ENCODE data around the gene MVB12A.

MVB12A gene

GRCh38 chr19:17393002-17393401 lies 26.8 kb upstream of the MVB12A start:
- Histone ChIP-seq H3K9me3 (ENCODE audit: control insufficient read depth, insufficient read depth, low read length) (no peaks in the 10 kb centered on the region), H3K9ac (ENCODE audit: low read depth, low read length) (no peak overlapping the region), H3K36me3 (ENCODE audit: control insufficient read depth, insufficient read depth, low read length) (no peaks in the 10 kb centered on the region), H3K4me1 (ENCODE audit: control insufficient read depth, insufficient read depth, low read length) (peaks cover 3% of the 10 kb centered on the region), H3K4me3 (ENCODE audit: low read depth, low read length) (no peak overlapping the region), H3K27me3 (ENCODE audit: control insufficient read depth, insufficient read depth, low read length) (peaks cover 8% of the 10 kb centered on the region)

- Histone ChIP-seq H3K4me3 (ENCODE audit: low read depth, low read length) (no peak within 1 kb of the TSS), H3K9me3 (ENCODE audit: control insufficient read depth, insufficient read depth, low read length) (no peaks in the 10 kb centered on the region), H3K4me1 (ENCODE audit: control insufficient read depth, insufficient read depth, low read length) (peaks cover 3% of the 10 kb centered on the region), H3K36me3 (ENCODE audit: control insufficient read depth, insufficient read depth, low read length) (peaks cover under 1% of the 10 kb centered on the region), H3K27me3 (ENCODE audit: control insufficient read depth, insufficient read depth, low read length) (peaks cover 8% of the 10 kb centered on the region), H3K9ac (ENCODE audit: low read depth, low read length) (no peak within 1 kb of the TSS)
Measured at GRCh38 chr19:17393914-17394313, 25.9 kb upstream of the MVB12A start, which contains the start of gene CCDC194. CCDC194 (minus strand) TSS chr19:17394196; CDS start chr19:17394158, 38 bp downstream.

GRCh38 chr19:17394891-17395415 lies 24.9 kb upstream of the MVB12A start:
- H3K4me3 ChIP-seq (ENCODE audit: low read depth, low read length) = no peak overlapping the region
- peaks cover 3% of the 10 kb centered on the region for H3K27me3 ChIP-seq (ENCODE audit: control insufficient read depth, insufficient read depth, low read length)
- H3K36me3 ChIP-seq (ENCODE audit: control insufficient read depth, insufficient read depth, low read length) = peaks cover 2% of the 10 kb centered on the region
- peak overlapping the region; percentile 8 for H3K9ac ChIP-seq (ENCODE audit: low read depth, low read length)
- H3K9me3 ChIP-seq (ENCODE audit: control insufficient read depth, insufficient read depth, low read length) = no peaks in the 10 kb centered on the region
- peaks cover 3% of the 10 kb centered on the region for H3K4me1 ChIP-seq (ENCODE audit: control insufficient read depth, insufficient read depth, low read length)

GRCh38 chr19:17398902-17399527 lies 20.8 kb upstream of the MVB12A start:
- H3K27me3 ChIP-seq (ENCODE audit: control insufficient read depth, insufficient read depth, low read length) = no peaks in the 10 kb centered on the region
- peaks cover 13% of the 10 kb centered on the region for H3K36me3 ChIP-seq (ENCODE audit: control insufficient read depth, insufficient read depth, low read length)
- H3K9me3 ChIP-seq (ENCODE audit: control insufficient read depth, insufficient read depth, low read length) = no peaks in the 10 kb centered on the region
- H3K9ac ChIP-seq (ENCODE audit: low read depth, low read length) = no peak overlapping the region
- H3K4me3 ChIP-seq (ENCODE audit: low read depth, low read length) = no peak overlapping the region
- peaks cover 3% of the 10 kb centered on the region for H3K4me1 ChIP-seq (ENCODE audit: control insufficient read depth, insufficient read depth, low read length)

- peaks cover 13% of the 10 kb centered on the region for H3K36me3 ChIP-seq (ENCODE audit: control insufficient read depth, insufficient read depth, low read length)
- peaks cover 3% of the 10 kb centered on the region for H3K4me1 ChIP-seq (ENCODE audit: control insufficient read depth, insufficient read depth, low read length)
Measured at GRCh38 chr19:17401628-17402027, 18.2 kb upstream of the MVB12A start.

GRCh38 chr19:17402982-17403855 lies 16.6 kb upstream of the MVB12A start:
- Histone ChIP-seq H3K27me3 (ENCODE audit: control insufficient read depth, insufficient read depth, low read length) (no peaks in the 10 kb centered on the region), H3K4me1 (ENCODE audit: control insufficient read depth, insufficient read depth, low read length) (peaks cover 3% of the 10 kb centered on the region), H3K4me3 (ENCODE audit: low read depth, low read length) (peak overlapping the region; percentile 68), H3K9me3 (ENCODE audit: control insufficient read depth, insufficient read depth, low read length) (no peaks in the 10 kb centered on the region), H3K9ac (ENCODE audit: low read depth, low read length) (no peak overlapping the region), H3K36me3 (ENCODE audit: control insufficient read depth, insufficient read depth, low read length) (peaks cover 13% of the 10 kb centered on the region)

More at GRCh38 chr19:17401628-17402027, 18.2 kb upstream of the MVB12A start:
- Histone ChIP-seq H3K4me3 (ENCODE audit: low read depth, low read length) (no peak overlapping the region), H3K9ac (ENCODE audit: low read depth, low read length) (no peak overlapping the region), H3K9me3 (ENCODE audit: control insufficient read depth, insufficient read depth, low read length) (no peaks in the 10 kb centered on the region), H3K27me3 (ENCODE audit: control insufficient read depth, insufficient read depth, low read length) (no peaks in the 10 kb centered on the region)

GRCh38 chr19:17404015-17404414 lies 15.8 kb upstream of the MVB12A start:
- H3K9ac ChIP-seq (ENCODE audit: low read depth, low read length) = peak overlapping the region; percentile 87
- no peaks in the 10 kb centered on the region for H3K9me3 ChIP-seq (ENCODE audit: control insufficient read depth, insufficient read depth, low read length)
- no peaks in the 10 kb centered on the region for H3K27me3 ChIP-seq (ENCODE audit: control insufficient read depth, insufficient read depth, low read length)
- H3K4me1 ChIP-seq (ENCODE audit: control insufficient read depth, insufficient read depth, low read length) = peaks cover 3% of the 10 kb centered on the region
- H3K4me3 ChIP-seq (ENCODE audit: low read depth, low read length) = peak overlapping the region; percentile 68
- H3K36me3 ChIP-seq (ENCODE audit: control insufficient read depth, insufficient read depth, low read length) = peaks cover 12% of the 10 kb centered on the region

GRCh38 chr19:17404621-17405249 lies 15.1 kb upstream of the MVB12A start:
- Histone ChIP-seq H3K4me1 (ENCODE audit: control insufficient read depth, insufficient read depth, low read length) (peaks cover 3% of the 10 kb centered on the region), H3K9ac (ENCODE audit: low read depth, low read length) (peak overlapping the region; percentile 87), H3K27me3 (ENCODE audit: control insufficient read depth, insufficient read depth, low read length) (no peaks in the 10 kb centered on the region), H3K4me3 (ENCODE audit: low read depth, low read length) (peak overlapping the region; percentile 68), H3K36me3 (ENCODE audit: control insufficient read depth, insufficient read depth, low read length) (peaks cover 11% of the 10 kb centered on the region), H3K9me3 (ENCODE audit: control insufficient read depth, insufficient read depth, low read length) (no peaks in the 10 kb centered on the region)

GRCh38 chr19:17405250-17406045 lies 14.4 kb upstream of the MVB12A start, which contains the start of gene BST2:
BST2 (minus strand) TSS chr19:17405630; CDS start chr19:17405575, 55 bp downstream.
- Histone ChIP-seq H3K9me3 (ENCODE audit: control insufficient read depth, insufficient read depth, low read length) (no peaks in the 10 kb centered on the region), H3K4me1 (ENCODE audit: control insufficient read depth, insufficient read depth, low read length) (peaks cover 3% of the 10 kb centered on the region), H3K36me3 (ENCODE audit: control insufficient read depth, insufficient read depth, low read length) (peaks cover 9% of the 10 kb centered on the region), H3K9ac (ENCODE audit: low read depth, low read length) (peak within 1 kb of the TSS; percentile 87), H3K4me3 (ENCODE audit: low read depth, low read length) (peak within 1 kb of the TSS; percentile 68), H3K27me3 (ENCODE audit: control insufficient read depth, insufficient read depth, low read length) (no peaks in the 10 kb centered on the region)

- peaks cover 9% of the 10 kb centered on the region for H3K36me3 ChIP-seq (ENCODE audit: control insufficient read depth, insufficient read depth, low read length)
- H3K27me3 ChIP-seq (ENCODE audit: control insufficient read depth, insufficient read depth, low read length) = no peaks in the 10 kb centered on the region
- no peaks in the 10 kb centered on the region for H3K9me3 ChIP-seq (ENCODE audit: control insufficient read depth, insufficient read depth, low read length)
- H3K4me1 ChIP-seq (ENCODE audit: control insufficient read depth, insufficient read depth, low read length) = peaks cover 3% of the 10 kb centered on the region
- peak overlapping the region; percentile 12 for H3K4me3 ChIP-seq (ENCODE audit: low read depth, low read length)
- H3K9ac ChIP-seq (ENCODE audit: low read depth, low read length) = peak overlapping the region; percentile 41
Measured at GRCh38 chr19:17406046-17406886, 13.6 kb upstream of the MVB12A start.
